Smooth muscle cell (in vitro differentiated cells): ENCODE data around the gene PFDN1. TPM values are rescaled to one million over a fixed set of nuclear protein-coding genes. Genes with fewer than 3 reads are reported as not detected.
"Not testable (repeated sequence)": the region's sequence is repeated elsewhere in the genome, so short reads cannot be mapped to it uniquely, and the experiment has no call there.

Experiments
- DNase-seq: peaks from one replicate; lab custom pipeline; 2025; ENCODE audit not compliant: unreplicated experiment; lab: John Stamatoyannopoulos, UW
- H2AFZ ChIP-seq: fragments of 200-600 bp; sonication (generic); 2 replicates; pipeline ENCODE4 v1.6.0; 2016; ENCODE audit warnings: antibody characterized with exemption, low read depth, mild to moderate bottlenecking
- H3F3A ChIP-seq: fragments of 200-600 bp; sonication (generic); 2 replicates; pipeline ENCODE4 v1.6.0; 2017; ENCODE audit warnings: antibody characterized with exemption, low read depth
- H3K27ac ChIP-seq: fragments of 200-600 bp; sonication (generic); 2 replicates; pipeline ENCODE4 v1.5.1; 2016; ENCODE audit warnings: low read depth, mild to moderate bottlenecking
- H3K27me3 ChIP-seq: fragments of 200-600 bp; sonication (generic); 2 replicates; pipeline ENCODE4 v1.6.1; 2016; ENCODE audit warnings: low read depth, mild to moderate bottlenecking
- H3K36me3 ChIP-seq: fragments of 200-600 bp; sonication (generic); 2 replicates; pipeline ENCODE4 v1.5.1; 2016; ENCODE audit warnings: low read depth
- H3K4me1 ChIP-seq: fragments of 200-600 bp; sonication (generic); 2 replicates; pipeline ENCODE4 v1.5.1; 2016; ENCODE audit warnings: low read depth
- H3K4me2 ChIP-seq: fragments of 200-600 bp; sonication (generic); 2 replicates; pipeline ENCODE4 v1.6.0; 2016; ENCODE audit warnings: mild to moderate bottlenecking
- H3K4me3 ChIP-seq: fragments of 200-600 bp; sonication (generic); 2 replicates; pipeline ENCODE4 v1.5.1; 2016; ENCODE audit warnings: mild to moderate bottlenecking
- H3K79me2 ChIP-seq: fragments of 200-600 bp; sonication (generic); 2 replicates; pipeline ENCODE4 v1.6.0; 2016; ENCODE audit warnings: low read depth, mild to moderate bottlenecking
- H3K9ac ChIP-seq: fragments of 200-600 bp; sonication (generic); 2 replicates; pipeline ENCODE4 v1.6.0; 2016; ENCODE audit warnings: low read depth
- H3K9me3 ChIP-seq: fragments of 200-600 bp; sonication (generic); replicated peaks from 2 replicates; pipeline ENCODE4 v1.5.1; 2016; ENCODE audit warnings: low read depth
- H4K20me1 ChIP-seq: fragments of 200-600 bp; sonication (generic); 2 replicates; pipeline ENCODE4 v1.6.0; 2016; ENCODE audit warnings: low read depth
- CTCF ChIP-seq: fragments of 200-600 bp; sonication (generic); IDR thresholded peaks from 2 replicates; pipeline ENCODE4 v1.5.1; 2017; ENCODE audit warnings: borderline replicate concordance, mild to moderate bottlenecking, antibody characterized with exemption; ENCODE audit not compliant: insufficient read depth, poor library complexity, severe bottlenecking
- WGBS: methylation state at CpG from one replicate; pipeline ENCODE4 v1.1.7; 2016; ENCODE audit warnings: low lambda C conversion rate; 5-methylcytosine and 5-hydroxymethylcytosine counted together
- polyA plus RNA-seq: library from polyadenylated mRNA; unstranded; fragments of >200 nt; fragmentation: Nextera tagmentation; extraction: Ambion mirVana; gene quantifications from 2 replicates; pipeline ENCODE4 v1.2.1, GENCODE V29; 2016
- total RNA-seq: library from RNA; depleted of rRNA; stranded (reverse); fragments of >200 nt; gene quantifications from 2 replicates; pipeline ENCODE4 v1.2.3, GENCODE V29; 2014

PFDN1 gene
- total and polyA plus RNA-seq, 2 experiments from 2014 or later = 145 to 154 TPM

GRCh38 chr5:140202078-140202477 lies 100.8 kb downstream of the PFDN1 start:
- H3K27me3 ChIP-seq = no peaks in the 10 kb centered on the region
- H3K9me3 ChIP-seq = no peaks in the 10 kb centered on the region
- H3K79me2 ChIP-seq = no peaks in the 10 kb centered on the region
- H3K4me3 ChIP-seq = no peak overlapping the region
- no peaks in the 10 kb centered on the region for H4K20me1 ChIP-seq
- no peaks in the 10 kb centered on the region for H3K36me3 ChIP-seq
- H3K9ac ChIP-seq = no peak overlapping the region
- H3K4me2 ChIP-seq = no peak overlapping the region
- H3K27ac ChIP-seq = no peak overlapping the region
- no peak overlapping the region for H2AFZ ChIP-seq
- no peak for DNase-seq
- WGBS = 66% methylated on average over 4 of the region's 4 CpGs
- TF ChIP-seq CTCF = no peak
- no peaks in the 10 kb centered on the region for H3F3A ChIP-seq
- H3K4me1 ChIP-seq = peaks cover 8% of the 10 kb centered on the region

GRCh38 chr5:140198915-140199314 lies 104.0 kb downstream of the PFDN1 start:
- H3K9me3 ChIP-seq, H3K4me3 ChIP-seq, H3K79me2 ChIP-seq, H3K27ac ChIP-seq, H3F3A ChIP-seq, H2AFZ ChIP-seq, H3K9ac ChIP-seq, H3K36me3 ChIP-seq, H3K4me2 ChIP-seq, H3K27me3 ChIP-seq, DNase-seq, H4K20me1 ChIP-seq, H3K4me1 ChIP-seq: not testable (repeated sequence)
- 94% methylated on average over 1 of the region's 1 CpG for WGBS

- no peak for DNase-seq
- Histone ChIP-seq H2AFZ (no peak overlapping the region), H4K20me1 (no peaks in the 10 kb centered on the region), H3K27ac (no peak overlapping the region), H3K4me3 (no peak overlapping the region), H3K9me3 (no peaks in the 10 kb centered on the region), H3K27me3 (no peaks in the 10 kb centered on the region), H3K9ac (no peak overlapping the region), H3K36me3 (no peaks in the 10 kb centered on the region), H3F3A (no peaks in the 10 kb centered on the region), H3K4me2 (no peak overlapping the region), H3K4me1 (no peaks in the 10 kb centered on the region), H3K79me2 (no peaks in the 10 kb centered on the region)
- 96% methylated on average over 2 of the region's 2 CpGs for WGBS
- TF ChIP-seq CTCF = no peak
Measured at GRCh38 chr5:140197023-140197422, 105.9 kb downstream of the PFDN1 start.

GRCh38 chr5:140196115-140196814 lies 106.6 kb downstream of the PFDN1 start:
- Histone ChIP-seq H3K27me3 (no peaks in the 10 kb centered on the region), H3F3A (no peaks in the 10 kb centered on the region), H3K4me3 (no peak overlapping the region), H3K27ac (no peak overlapping the region), H3K9me3 (no peaks in the 10 kb centered on the region), H3K9ac (no peak overlapping the region), H3K79me2 (no peaks in the 10 kb centered on the region), H3K4me2 (no peak overlapping the region), H4K20me1 (no peaks in the 10 kb centered on the region), H3K4me1 (peaks cover 2% of the 10 kb centered on the region), H3K36me3 (no peaks in the 10 kb centered on the region), H2AFZ (no peak overlapping the region)
- no peak for DNase-seq
- TF ChIP-seq CTCF = no peak
- WGBS = 86% methylated on average over 2 of the region's 2 CpGs

Other genes starting within 250 kb of the PFDN1 start
- gene PURA, start 189.0 kb downstream of the PFDN1 start, total RNA-seq = 9.4 and 9.8 TPM in 2 replicates
- 5.2 and 5.9 TPM in 2 replicates for gene PURA, start 189.0 kb downstream of the PFDN1 start, polyA plus RNA-seq
- gene IGIP, start 177.2 kb downstream of the PFDN1 start, total RNA-seq = 2.5 and 4.3 TPM in 2 replicates
- gene IGIP, start 177.2 kb downstream of the PFDN1 start, polyA plus RNA-seq = 0.72 and 1.4 TPM in 2 replicates
- gene CYSTM1, start 127.9 kb downstream of the PFDN1 start, total RNA-seq = 9.4 and 23.5 TPM in 2 replicates
- gene CYSTM1, start 127.9 kb downstream of the PFDN1 start, polyA plus RNA-seq = 31.3 and 45.6 TPM in 2 replicates
- 36.7 and 46.0 TPM in 2 replicates for gene HBEGF, start 43.5 kb upstream of the PFDN1 start, total RNA-seq
- 33.8 and 37.1 TPM in 2 replicates for gene HBEGF, start 43.5 kb upstream of the PFDN1 start, polyA plus RNA-seq
- not detected in 2 replicates for gene SLC4A9, start 57.1 kb upstream of the PFDN1 start, total RNA-seq
- not detected in 2 replicates for gene SLC4A9, start 57.1 kb upstream of the PFDN1 start, polyA plus RNA-seq
- 45.7 and 56.1 TPM in 2 replicates for gene ANKHD1, start 98.7 kb upstream of the PFDN1 start, total RNA-seq
- 37.9 and 50.0 TPM in 2 replicates for gene ANKHD1, start 98.7 kb upstream of the PFDN1 start, polyA plus RNA-seq
- gene EIF4EBP3, start 244.6 kb upstream of the PFDN1 start, total RNA-seq = not detected in 2 replicates
- gene EIF4EBP3, start 244.6 kb upstream of the PFDN1 start, polyA plus RNA-seq = 3.4 and 4.1 TPM in 2 replicates